ENCODE data around the gene UXT. TPM values are rescaled to one million over a fixed set of nuclear protein-coding genes. Genes with fewer than 3 reads are reported as not detected.

UXT gene
- polyA plus RNA-seq, 3 donors = 134 to 213 (median 174) TPM

- intact Hi-C loops (cut with micrococcal nuclease) = no loop called here
- Mint-ChIP-seq H3K27ac (peak overlapping the region in 6 of 7 donors; percentile 60 to 84 (median 76)), H3K36me3 (no peaks in the 10 kb centered on the region), H3K9me3 (peaks cover 0 to 7% (median 0%) of the 10 kb centered on the region in 7 donors), H3K4me3 (peak overlapping the region; percentile 37 to 71), H3K4me1 (peaks cover 41% of the 10 kb centered on the region), H3K27me3 (ENCODE audit: low read depth in 3 of 3) (peaks cover 0 to 5% (median 0%) of the 10 kb centered on the region in 3 donors)
- H4K20me1 ChIP-seq (ENCODE audit: insufficient read depth, low read length) = no peaks in the 10 kb centered on the region
- TF ChIP-seq CTCF (IDR thresholded peaks at IDR 0.05) = no peak
- peak overlapping the region in 1 of 3 experiments; percentile 19 for H3K4me3 ChIP-seq (replicated peaks in 1 of 3; ENCODE audit: low read depth in 2 of 3, low read length in 3 of 3)
- H3K36me3 ChIP-seq (replicated peaks in 1 of 2; ENCODE audit: control insufficient read depth in 1 of 2, insufficient read depth in 2 of 2, low read length in 2 of 2) = no peaks in the 10 kb centered on the region
- H3K79me2 ChIP-seq (ENCODE audit: insufficient read depth, low read length) = no peaks in the 10 kb centered on the region
- H3K4me1 ChIP-seq (ENCODE audit: control insufficient read depth in 1 of 2, insufficient read depth in 2 of 2, low read length in 2 of 2) = peaks cover 41 to 48% of the 10 kb centered on the region in 2 donors
- H3K27ac ChIP-seq (ENCODE audit: low read depth in 1 of 2, low read length in 2 of 2) = peak overlapping the region in 1 of 2 donors; percentile 28
- no peak overlapping the region for H2AFZ ChIP-seq (ENCODE audit: insufficient read depth, low read depth, low read length, poor library complexity, severe bottlenecking)
- 15% methylated on average over 4 of the region's 9 CpGs for WGBS (ENCODE audit: insufficient coverage)
- no peaks in the 10 kb centered on the region for H3K27me3 ChIP-seq (ENCODE audit: control insufficient read depth in 2 of 2, insufficient read depth in 2 of 2, low read length in 2 of 2)
- DNase-seq = peak in 1 of 3 donors; percentile 28
- no peaks in the 10 kb centered on the region for H3K9me3 ChIP-seq (replicated peaks in 1 of 2; ENCODE audit: control insufficient read depth in 1 of 2, insufficient read depth in 1 of 2, low read length in 2 of 2)
- peak overlapping the region; percentile 45 for H3K4me2 ChIP-seq (replicated peaks; ENCODE audit: extremely low read depth, low read length, poor library complexity, severe bottlenecking)
- no peak overlapping the region for H3K9ac ChIP-seq (ENCODE audit: insufficient read depth, low read length, poor library complexity, severe bottlenecking)
Observed at GRCh38 chrX:47608130-47608810, 50.7 kb downstream of the UXT start.

- H3K4me3 ChIP-seq (replicated peaks in 1 of 3; ENCODE audit: low read depth in 2 of 3, low read length in 3 of 3) = no peak overlapping the region
- Mint-ChIP-seq H3K9me3 (peaks cover 0 to 4% (median 0%) of the 10 kb centered on the region in 7 donors), H3K27ac (no peak overlapping the region), H3K27me3 (ENCODE audit: low read depth in 3 of 3) (peaks cover 0 to 5% (median 0%) of the 10 kb centered on the region in 3 donors), H3K36me3 (no peaks in the 10 kb centered on the region), H3K4me1 (peaks cover 41% of the 10 kb centered on the region), H3K4me3 (no peak overlapping the region)
- H3K4me2 ChIP-seq (replicated peaks; ENCODE audit: extremely low read depth, low read length, poor library complexity, severe bottlenecking) = no peak overlapping the region
- no peak overlapping the region for H2AFZ ChIP-seq (ENCODE audit: insufficient read depth, low read depth, low read length, poor library complexity, severe bottlenecking)
- H3K9me3 ChIP-seq (replicated peaks in 1 of 2; ENCODE audit: control insufficient read depth in 1 of 2, insufficient read depth in 1 of 2, low read length in 2 of 2) = no peaks in the 10 kb centered on the region
- H3K9ac ChIP-seq (ENCODE audit: insufficient read depth, low read length, poor library complexity, severe bottlenecking) = no peak overlapping the region
- no peaks in the 10 kb centered on the region for H3K79me2 ChIP-seq (ENCODE audit: insufficient read depth, low read length)
- peaks cover 41 to 48% of the 10 kb centered on the region in 2 donors for H3K4me1 ChIP-seq (ENCODE audit: control insufficient read depth in 1 of 2, insufficient read depth in 2 of 2, low read length in 2 of 2)
- no peaks in the 10 kb centered on the region for H4K20me1 ChIP-seq (ENCODE audit: insufficient read depth, low read length)
- no peak for TF ChIP-seq CTCF (IDR thresholded peaks at IDR 0.05)
- no peak overlapping the region for H3K27ac ChIP-seq (ENCODE audit: low read depth in 1 of 2, low read length in 2 of 2)
- no peak for DNase-seq
- no peaks in the 10 kb centered on the region for H3K27me3 ChIP-seq (ENCODE audit: control insufficient read depth in 2 of 2, insufficient read depth in 2 of 2, low read length in 2 of 2)
- intact Hi-C loops (cut with micrococcal nuclease) = no loop called here
- H3K36me3 ChIP-seq (replicated peaks in 1 of 2; ENCODE audit: control insufficient read depth in 1 of 2, insufficient read depth in 2 of 2, low read length in 2 of 2) = no peaks in the 10 kb centered on the region
Observed at GRCh38 chrX:47607091-47607490, 51.9 kb downstream of the UXT start.

Data from CD14-positive monocyte (primary cell).